K562 (cell line): ENCODE data around the gene KIF5A. TPM values are rescaled to one million over a fixed set of nuclear protein-coding genes. Genes with fewer than 3 reads are reported as not detected.

Source experiments
- ATAC-seq: fragments of 200-7000 bp; cut with Tn5 transposase; 3 replicates; pipeline ENCODE4 v1.9.1; 2020; ENCODE audit warnings: moderate library complexity
- BruUV-seq: library from RNA; stranded (reverse); fragments of 400-500 nt; replicated peaks from 2 replicates; lab custom pipeline; 2021; lab: Mats Ljungman, UMichigan
- CTCF ChIA-PET: fragments of 300-600 bp; formaldehyde crosslinking; extraction: SDS; loops from one replicate; lab custom pipeline; 2021; ENCODE audit warnings: low intra/inter-chr PET ratio; lab: Yijun Ruan, JAX
- POLR2A ChIA-PET: fragments of 300-600, 350-650 bp; sonication (Branson Sonifier 250); formaldehyde crosslinking; extraction: SDS; loops from one replicate; lab custom pipeline; 2021; ENCODE audit warnings: antibody characterized with exemption, inconsistent platforms; lab: Yijun Ruan, JAX
- DNase-seq, 4 experiments: peaks; one replicate each; pipeline versions ENCODE4 v3.0.0 to v3.0.0-alpha.2; 2011 to 2018; ENCODE audit warnings: low spot score in 3 of 4, mixed read lengths in 3 of 4; ENCODE audit errors: extremely low read depth in 1 of 4
- FAIRE-seq: peaks from 2 replicates; lab custom pipeline; 2011; peaks lifted over from hg19 to GRCh38; lab: Jason Lieb, UNC
- H2AFZ ChIP-seq: 2 replicates; pipeline ENCODE4 v1.6.0; 2011; ENCODE audit warnings: low read depth, low read length, control low read depth, inconsistent platforms
- H3K27ac ChIP-seq: fragments of 200-600 bp; 3 replicates; pipeline ENCODE4 v1.8.0; 2011; ENCODE audit warnings: low read depth, mild to moderate bottlenecking, control low read depth, inconsistent platforms, low read length, moderate library complexity, mixed read lengths; ENCODE audit errors: extremely low read depth
- H3K27me3 ChIP-seq, 2 experiments: fragments of 300-600 bp in 1 of 2; 2 replicates in 1 of 2; 3 replicates in 1 of 2; pipeline versions ENCODE4 v1.6.0 to v1.8.0; 2011; ENCODE audit warnings: inconsistent platforms in 2 of 2, low read length in 2 of 2, mild to moderate bottlenecking in 1 of 2, mixed read lengths in 1 of 2, moderate library complexity in 1 of 2; ENCODE audit not compliant: control insufficient read depth in 2 of 2, insufficient read depth in 2 of 2
- H3K36me3 ChIP-seq: fragments of 300-600 bp; 3 replicates; pipeline ENCODE4 v1.8.0; 2011; ENCODE audit warnings: mild to moderate bottlenecking, low read length, inconsistent platforms; ENCODE audit not compliant: control insufficient read depth, insufficient read depth
- H3K4me1 ChIP-seq, 2 experiments: fragments of 200-600 bp in 1 of 2; replicated peaks in 1 of 2; 2 replicates in 1 of 2; 3 replicates in 1 of 2; pipeline versions ENCODE4 v1.5.1 to v1.8.0; 2011; ENCODE audit warnings: inconsistent platforms in 2 of 2, low read length in 2 of 2, mild to moderate bottlenecking in 1 of 2, mixed read lengths in 1 of 2, moderate library complexity in 1 of 2; ENCODE audit not compliant: control insufficient read depth in 2 of 2, insufficient read depth in 2 of 2
- H3K4me2 ChIP-seq: 2 replicates; pipeline ENCODE4 v1.6.1; 2011; ENCODE audit warnings: low read length, control low read depth, inconsistent platforms, mixed read lengths; ENCODE audit not compliant: insufficient read depth
- H3K4me3 ChIP-seq: fragments of 200-600 bp; sonication (generic), shearing (Covaris generic); 2 replicates; pipeline ENCODE4 v1.5.1; 2016; ENCODE audit warnings: control low read depth, inconsistent platforms
- H3K79me2 ChIP-seq: fragments of 200-600 bp; 3 replicates; pipeline ENCODE4 v1.8.0; 2011; ENCODE audit warnings: low read length, inconsistent platforms; ENCODE audit not compliant: control insufficient read depth, insufficient read depth
- H3K9ac ChIP-seq, 2 experiments: 2 replicates each; pipeline versions ENCODE4 v1.6.0 to v1.6.1; 2011; ENCODE audit warnings: low read depth in 2 of 2, low read length in 2 of 2, control low read depth in 1 of 2, inconsistent platforms in 1 of 2, mild to moderate bottlenecking in 1 of 2, mixed read lengths in 1 of 2; ENCODE audit not compliant: insufficient read depth in 1 of 2
- H3K9me1 ChIP-seq: one replicate; pipeline ENCODE4 v1.6.0; 2011; ENCODE audit warnings: inconsistent platforms, mild to moderate bottlenecking, low read length, moderate library complexity; ENCODE audit not compliant: control insufficient read depth, insufficient read depth
- H3K9me3 ChIP-seq: replicated peaks from 2 replicates; pipeline ENCODE4 v1.5.1; 2011; ENCODE audit warnings: low read depth, low read length, inconsistent platforms; ENCODE audit not compliant: control insufficient read depth, insufficient read depth
- H4K20me1 ChIP-seq: replicated peaks from 2 replicates; pipeline ENCODE4 v1.6.1; 2011; ENCODE audit warnings: low read length, inconsistent platforms, mixed read lengths; ENCODE audit not compliant: control insufficient read depth, insufficient read depth
- DIDO1 ChIP-seq: fragments of 450-650 bp; IDR thresholded peaks from 2 replicates; pipeline ENCODE4 v1.6.1; 2016; ENCODE audit warnings: low read depth, missing biosample characterization, missing genetic modification characterization
- KDM2B ChIP-seq: fragments of 250-450 bp; sonication (Bioruptor Pico); IDR thresholded peaks from 2 replicates; pipeline ENCODE4 v1.8.0; 2021; ENCODE audit warnings: mild to moderate bottlenecking, moderate library complexity
- PTBP1 ChIP-seq: fragments of 200-400 bp; formaldehyde crosslinking; IDR thresholded peaks from 2 replicates; pipeline ENCODE4 v1.6.1; 2017; ENCODE audit warnings: low read depth, low read length
- RBM22 ChIP-seq: fragments of 200-400 bp; formaldehyde crosslinking; IDR thresholded peaks from 2 replicates; pipeline ENCODE4 v1.6.1; 2018; ENCODE audit warnings: low read length, low read depth; ENCODE audit not compliant: poor library complexity, severe bottlenecking
- WGBS: fragments of 100-300 bp; shearing (Covaris generic); methylation state at CpG from one replicate; pipeline ENCODE4 v1.1.6; 2016; ENCODE audit warnings: low coverage, mixed read lengths; ENCODE audit not compliant: insufficient coverage; ENCODE audit errors: missing lambda C conversion rate; 5-methylcytosine and 5-hydroxymethylcytosine counted together
- in situ Hi-C: fragments of 300-500 bp; cut with MboI; formaldehyde crosslinking; loops from 4 replicates; pipeline ENCODE4 v1.15.0; 2018; ENCODE audit warnings: inconsistent platforms, mixed read lengths
- intact Hi-C: fragments of 100-400 bp; cut with micrococcal nuclease; formaldehyde crosslinking; loops from 2 replicates; pipeline ENCODE4 v1.14.2; 2022
- polyA plus RNA-seq, 8 experiments: library from polyadenylated mRNA; depleted of rRNA in 4 of 8; stranded (reverse) in 5 of 8; unstranded in 3 of 8; fragments of >200 nt; fragmentation: Nextera tagmentation in 2 of 8; fragmentation: Illumina TruSeq in 1 of 8; extraction: Ambion mirVana in 2 of 8; extraction: Trizol in 1 of 8; gene quantifications; 2 replicates each; pipeline versions ENCODE4 v1.2.1 to v1.2.3, GENCODE V29; 2011 to 2014; ENCODE audit warnings: inconsistent platforms in 1 of 8, missing spikeins in 1 of 8
- total RNA-seq, 7 experiments: library from RNA; depleted of rRNA in 6 of 7; stranded (reverse); fragments of >200 nt in 6 of 7; fragmentation: Illumina TruSeq in 2 of 7; extraction: Trizol in 2 of 7; gene quantifications; 2 replicates each; pipeline versions ENCODE4 v1.2.1 to v1.2.3, GENCODE V29; 2011 to 2021; ENCODE audit warnings: low replicate concordance in 1 of 7
- TF ChIP-seq, protein P1 (sequence below): fragments of 250-450 bp; sonication (Bioruptor Pico); IDR thresholded peaks from 2 replicates; pipeline ENCODE4 v1.4.0; 2020; ENCODE audit warnings: mild to moderate bottlenecking, moderate library complexity
- TF ChIP-seq, protein P2 (sequence below): fragments of 450-650 bp; IDR thresholded peaks from 2 replicates; pipeline ENCODE4 v1.6.1; 2018; ENCODE audit not compliant: partially characterized antibody

The KIF5A gene
- total and polyA plus RNA-seq, 9 of the 15 experiments (the other 6 are each of a cell fraction or from before 2014, with no cell fraction given): 3.4 to 17.7 (median 8.0) TPM

DNA sequence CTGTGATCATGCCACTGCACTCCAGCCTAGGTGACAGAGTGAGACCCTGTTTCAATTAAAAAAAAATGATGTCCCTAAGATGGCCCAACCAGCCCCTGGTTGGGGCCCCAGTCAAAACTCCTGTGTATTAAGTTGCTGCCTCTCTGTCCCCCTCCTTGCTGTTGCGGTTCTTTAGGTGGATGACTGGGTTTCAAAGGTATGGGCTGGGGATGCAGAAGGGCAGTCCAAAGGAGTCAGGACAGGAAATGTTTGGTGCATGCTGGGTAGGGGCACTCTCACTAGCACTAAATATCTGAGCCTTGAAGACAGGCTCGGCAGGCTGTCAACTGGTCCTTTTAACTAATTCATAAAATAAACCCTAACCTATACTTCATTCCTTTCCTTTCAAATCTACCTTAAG lies 29.2 kb downstream of the KIF5A start:
- FAIRE-seq (no peak), DNase-seq (no peak), ATAC-seq (no peak)
- ChIA-PET CTCF (no interaction called here), POLR2A (interaction anchor here (0.6 kb wide), 1 partner anchor 340 kb away, joined by 3 read pairs; no protein-coding TSS in a partner anchor)
- Histone ChIP-seq H3K79me2 (no peaks in the 10 kb centered on the region), H3K9ac (no peak overlapping the region), H3K4me2 (no peak overlapping the region), H4K20me1 (peaks cover 3% of the 10 kb centered on the region; the same call in 1 of the 2 replicates), H3K4me3 (no peak overlapping the region), H3K36me3 (peaks cover 87% of the 10 kb centered on the region), H3K4me1 (no peaks in the 10 kb centered on the region; a peak in 2 of 5 replicates), H2AFZ (no peak overlapping the region), H3K27me3 (no peaks in the 10 kb centered on the region), H3K9me1 (peaks cover 7% of the 10 kb centered on the region), H3K27ac (no peak overlapping the region), H3K9me3 (no peaks in the 10 kb centered on the region)
- WGBS: 86% methylated on average over 2 of the region's 2 CpGs
- no TSS peak for BruUV-seq
- TF ChIP-seq, protein P1, sequence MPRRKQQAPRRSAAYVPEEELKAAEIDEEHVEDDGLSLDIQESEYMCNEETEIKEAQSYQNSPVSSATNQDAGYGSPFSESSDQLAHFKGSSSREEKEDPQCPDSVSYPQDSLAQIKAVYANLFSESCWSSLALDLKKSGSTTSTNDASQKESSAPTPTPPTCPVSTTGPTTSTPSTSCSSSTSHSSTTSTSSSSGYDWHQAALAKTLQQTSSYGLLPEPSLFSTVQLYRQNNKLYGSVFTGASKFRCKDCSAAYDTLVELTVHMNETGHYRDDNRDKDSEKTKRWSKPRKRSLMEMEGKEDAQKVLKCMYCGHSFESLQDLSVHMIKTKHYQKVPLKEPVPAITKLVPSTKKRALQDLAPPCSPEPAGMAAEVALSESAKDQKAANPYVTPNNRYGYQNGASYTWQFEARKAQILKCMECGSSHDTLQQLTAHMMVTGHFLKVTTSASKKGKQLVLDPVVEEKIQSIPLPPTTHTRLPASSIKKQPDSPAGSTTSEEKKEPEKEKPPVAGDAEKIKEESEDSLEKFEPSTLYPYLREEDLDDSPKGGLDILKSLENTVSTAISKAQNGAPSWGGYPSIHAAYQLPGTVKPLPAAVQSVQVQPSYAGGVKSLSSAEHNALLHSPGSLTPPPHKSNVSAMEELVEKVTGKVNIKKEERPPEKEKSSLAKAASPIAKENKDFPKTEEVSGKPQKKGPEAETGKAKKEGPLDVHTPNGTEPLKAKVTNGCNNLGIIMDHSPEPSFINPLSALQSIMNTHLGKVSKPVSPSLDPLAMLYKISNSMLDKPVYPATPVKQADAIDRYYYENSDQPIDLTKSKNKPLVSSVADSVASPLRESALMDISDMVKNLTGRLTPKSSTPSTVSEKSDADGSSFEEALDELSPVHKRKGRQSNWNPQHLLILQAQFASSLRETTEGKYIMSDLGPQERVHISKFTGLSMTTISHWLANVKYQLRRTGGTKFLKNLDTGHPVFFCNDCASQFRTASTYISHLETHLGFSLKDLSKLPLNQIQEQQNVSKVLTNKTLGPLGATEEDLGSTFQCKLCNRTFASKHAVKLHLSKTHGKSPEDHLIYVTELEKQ (CRISPR knock-in tag): no peak
- TF ChIP-seq, protein P2, sequence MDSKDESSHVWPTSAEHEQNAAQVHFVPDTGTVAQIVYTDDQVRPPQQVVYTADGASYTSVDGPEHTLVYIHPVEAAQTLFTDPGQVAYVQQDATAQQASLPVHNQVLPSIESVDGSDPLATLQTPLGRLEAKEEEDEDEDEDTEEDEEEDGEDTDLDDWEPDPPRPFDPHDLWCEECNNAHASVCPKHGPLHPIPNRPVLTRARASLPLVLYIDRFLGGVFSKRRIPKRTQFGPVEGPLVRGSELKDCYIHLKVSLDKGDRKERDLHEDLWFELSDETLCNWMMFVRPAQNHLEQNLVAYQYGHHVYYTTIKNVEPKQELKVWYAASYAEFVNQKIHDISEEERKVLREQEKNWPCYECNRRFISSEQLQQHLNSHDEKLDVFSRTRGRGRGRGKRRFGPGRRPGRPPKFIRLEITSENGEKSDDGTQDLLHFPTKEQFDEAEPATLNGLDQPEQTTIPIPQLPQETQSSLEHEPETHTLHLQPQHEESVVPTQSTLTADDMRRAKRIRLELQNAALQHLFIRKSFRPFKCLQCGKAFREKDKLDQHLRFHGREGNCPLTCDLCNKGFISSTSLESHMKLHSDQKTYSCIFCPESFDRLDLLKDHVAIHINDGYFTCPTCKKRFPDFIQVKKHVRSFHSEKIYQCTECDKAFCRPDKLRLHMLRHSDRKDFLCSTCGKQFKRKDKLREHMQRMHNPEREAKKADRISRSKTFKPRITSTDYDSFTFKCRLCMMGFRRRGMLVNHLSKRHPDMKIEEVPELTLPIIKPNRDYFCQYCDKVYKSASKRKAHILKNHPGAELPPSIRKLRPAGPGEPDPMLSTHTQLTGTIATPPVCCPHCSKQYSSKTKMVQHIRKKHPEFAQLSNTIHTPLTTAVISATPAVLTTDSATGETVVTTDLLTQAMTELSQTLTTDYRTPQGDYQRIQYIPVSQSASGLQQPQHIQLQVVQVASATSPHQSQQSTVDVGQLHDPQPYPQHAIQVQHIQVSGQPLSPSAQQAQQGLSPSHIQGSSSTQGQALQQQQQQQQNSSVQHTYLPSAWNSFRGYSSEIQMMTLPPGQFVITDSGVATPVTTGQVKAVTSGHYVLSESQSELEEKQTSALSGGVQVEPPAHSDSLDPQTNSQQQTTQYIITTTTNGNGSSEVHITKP: no peak
- TF ChIP-seq DIDO1 (tag) (no peak), PTBP1 (no peak), KDM2B (CRISPR knock-in tag) (no peak), RBM22 (no peak)
- in situ Hi-C loops (no loop called here), intact Hi-C loops (no loop called here)
